Activated CD8-positive, alpha-beta memory T cell treated with anti-CD3 and anti-CD28 coated beads, Interleukin-2, amount 50 U/mL, for 48 hours (primary cell): Measurements from ENCODE around the gene TSPAN31.

Source experiments
- DNase-seq: peaks from one replicate; pipeline ENCODE4 v3.0.0-alpha.2; 2020

The TSPAN31 gene

GRCh38 chr12:57736741-57737466 is 7.9 kb upstream of the TSPAN31 start:
- DNase-seq: no peak

GRCh38 chr12:57737467-57738460 is 7.1 kb upstream of the TSPAN31 start:
- DNase-seq: no peak

DNA sequence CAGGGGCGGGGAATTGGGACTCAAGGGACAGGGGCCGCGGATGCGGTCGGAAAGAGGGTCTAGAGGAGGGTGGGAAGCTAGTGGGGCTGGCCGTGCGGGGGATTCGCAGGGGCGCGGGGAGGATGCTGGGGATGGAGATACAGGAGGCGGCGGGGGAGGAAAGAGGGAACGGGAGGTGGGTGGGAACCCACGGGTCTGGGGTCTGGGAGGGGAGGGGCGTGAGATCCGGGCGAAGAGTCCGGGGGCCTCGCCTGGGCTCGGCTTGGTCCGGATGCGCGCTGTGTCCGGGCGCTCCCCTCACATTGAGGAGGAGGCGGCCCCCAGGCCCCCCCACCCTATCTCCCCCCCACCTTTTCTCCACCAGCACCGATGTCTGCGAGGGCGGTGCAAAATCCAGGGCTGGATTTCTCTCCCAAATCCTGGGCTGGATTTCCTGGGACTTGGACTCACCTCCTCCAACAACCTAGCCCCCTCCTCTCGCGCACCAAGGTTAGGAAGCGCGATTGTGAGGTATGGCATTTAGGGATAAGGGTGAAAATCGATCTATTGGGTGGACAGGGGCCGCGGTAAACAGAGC is 6.1 kb upstream of the TSPAN31 start, which contains the start of gene AGAP2:
Gene AGAP2 (minus strand): TSS at position 82 of the 577 bp plus-strand sequence. CDS start 496 bp downstream, outside the sequence.
- DNase-seq: no peak

- DNase-seq: no peak
These were observed 5.5 kb upstream of the TSPAN31 start for GRCh38 chr12:57739387-57739786.

DNA sequence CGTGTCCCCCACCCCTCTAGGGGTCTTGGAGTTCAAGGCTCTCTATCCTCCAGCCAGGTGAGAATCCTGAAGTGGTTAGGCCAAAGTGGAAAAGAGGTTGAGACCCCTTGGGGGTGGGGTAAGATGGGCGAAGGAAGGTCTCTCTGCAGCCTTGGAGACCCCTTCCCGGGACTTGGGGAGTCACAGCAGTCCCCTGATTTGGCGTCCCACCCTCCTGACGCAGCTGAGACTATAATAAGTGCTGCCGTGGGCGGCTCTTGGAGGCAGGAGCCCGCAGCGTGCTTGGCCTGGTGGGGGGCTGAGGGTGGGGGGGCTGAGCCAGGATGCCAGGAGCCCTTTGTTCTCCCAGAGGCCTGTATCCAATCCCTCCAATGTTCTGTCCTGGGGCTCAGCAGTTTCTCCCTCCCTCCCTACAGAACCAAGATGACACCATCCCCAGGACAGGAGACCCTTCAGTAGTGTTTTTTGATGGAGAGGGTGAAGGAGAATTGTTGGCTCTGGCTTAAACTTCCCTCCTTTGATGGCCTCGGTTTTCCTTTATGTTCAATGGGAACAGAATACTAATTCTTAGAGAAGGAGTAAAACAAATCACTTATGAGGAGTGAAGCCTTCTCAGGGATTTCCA is 4.8 kb upstream of the TSPAN31 start:
- no peak for DNase-seq

GRCh38 chr12:57740656-57741412 is 4.0 kb upstream of the TSPAN31 start:
- DNase-seq: peak; percentile 81

GRCh38 chr12:57741413-57741789 is 3.4 kb upstream of the TSPAN31 start:
- DNase-seq: no peak

DNA sequence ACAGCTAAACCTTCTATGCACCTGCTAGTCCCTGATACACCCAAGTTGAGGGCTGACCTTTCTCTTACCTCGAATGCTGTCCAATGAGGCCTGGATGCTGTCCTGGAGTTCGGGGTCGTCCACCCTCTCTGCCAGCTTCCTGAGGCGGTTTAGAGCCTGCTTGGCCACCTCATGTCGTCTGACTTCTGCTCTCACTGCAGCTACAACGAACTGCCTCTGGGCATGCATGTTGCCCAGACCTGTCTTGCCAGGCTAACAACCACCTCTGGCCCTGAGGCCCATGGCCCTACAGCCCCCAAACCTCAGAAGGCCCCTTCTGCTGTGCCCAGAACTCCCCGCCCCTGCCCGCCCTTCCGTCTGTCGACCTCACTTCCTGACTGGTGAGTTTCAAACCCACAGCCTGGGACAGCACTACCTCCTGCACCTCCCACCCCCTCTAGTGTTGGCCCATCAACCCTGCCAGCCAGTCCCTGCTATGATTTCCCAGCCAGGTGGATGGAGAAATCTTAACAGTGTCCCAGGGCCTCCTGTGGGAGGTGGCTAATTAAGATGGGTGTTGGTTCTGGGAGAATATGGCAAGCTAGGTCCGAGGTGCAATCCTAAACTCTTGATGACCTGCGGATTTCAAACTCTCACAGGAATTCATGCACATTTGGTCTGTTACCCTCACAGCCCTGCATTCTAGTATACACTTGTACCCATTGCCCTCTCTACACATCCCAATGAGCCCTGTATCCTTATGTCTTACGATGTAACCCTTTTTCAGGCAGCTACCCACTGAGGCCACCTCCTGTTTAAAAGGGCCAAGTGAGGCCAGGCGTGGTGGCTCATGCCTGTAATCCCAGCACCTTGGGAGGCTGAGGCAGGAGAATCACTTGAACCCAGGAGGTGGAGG is 2.7 kb upstream of the TSPAN31 start:
- peak; percentile 84 for DNase-seq

DNA sequence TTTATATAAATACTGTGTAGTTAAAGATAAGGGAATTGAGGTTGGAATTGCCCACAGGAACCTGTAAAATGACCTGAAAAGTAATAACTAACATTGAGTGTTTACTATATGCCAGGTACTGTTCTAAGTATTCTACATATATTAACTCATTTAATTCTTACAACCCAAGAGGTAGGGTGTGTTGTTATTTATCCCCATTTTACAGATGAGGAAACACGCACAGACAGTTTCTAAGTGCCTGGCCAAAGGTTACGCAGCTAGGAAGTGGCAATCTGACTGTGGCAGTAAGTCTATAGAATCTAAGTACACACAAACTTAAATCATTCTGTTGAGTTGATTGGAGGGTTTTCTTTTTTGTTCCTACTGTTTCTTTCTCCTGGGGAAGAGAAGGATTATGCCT is 1.1 kb upstream of the TSPAN31 start:
- no peak for DNase-seq

DNA sequence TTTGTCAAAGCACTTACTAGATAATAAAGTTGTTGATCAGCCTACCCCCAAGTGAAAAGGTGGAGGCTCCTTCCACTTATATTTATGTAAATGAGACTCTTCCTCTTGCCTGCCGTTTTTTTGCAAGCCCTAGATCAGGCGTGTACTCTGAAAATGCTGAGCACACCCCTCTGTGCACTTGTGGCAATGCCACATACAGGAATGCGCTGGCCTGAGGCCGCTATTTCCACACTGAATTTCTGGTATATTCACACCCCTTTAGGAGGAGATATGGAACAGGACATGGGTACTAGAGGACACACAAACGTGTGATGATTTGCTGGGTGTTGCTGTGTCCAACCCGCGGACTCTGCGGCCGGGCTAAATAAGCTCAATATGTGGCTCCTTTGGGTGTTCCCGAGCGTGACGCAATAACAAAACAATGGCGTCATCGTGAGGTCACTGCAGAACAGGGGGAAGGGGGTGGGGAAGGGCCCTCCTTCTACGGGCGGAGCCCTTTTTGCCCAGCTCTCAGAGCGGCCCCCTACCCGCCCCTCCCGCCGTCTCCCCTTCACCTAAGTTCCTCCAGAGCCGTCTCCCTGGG is 554 bp upstream of the TSPAN31 start:
- peak; percentile 91 for DNase-seq

DNA sequence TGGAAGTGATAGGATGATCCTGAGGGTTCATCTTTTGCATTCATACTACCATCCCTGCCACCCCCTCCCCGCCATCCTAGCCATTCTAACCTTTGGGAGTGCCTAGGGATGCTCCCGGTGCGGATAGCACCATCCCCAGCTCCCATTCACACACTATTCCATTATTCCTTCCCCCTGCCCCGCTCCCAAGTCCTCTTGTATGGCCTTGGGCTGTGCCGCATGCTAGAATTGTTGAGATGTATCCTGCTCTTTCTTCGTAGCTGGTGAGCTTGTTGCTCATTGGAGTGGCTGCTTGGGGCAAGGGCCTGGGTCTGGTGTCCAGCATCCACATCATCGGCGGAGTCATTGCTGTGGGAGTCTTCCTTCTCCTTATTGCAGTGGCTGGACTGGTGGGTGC is 644 bp downstream of the TSPAN31 start:
- DNase-seq: no peak

DNA sequence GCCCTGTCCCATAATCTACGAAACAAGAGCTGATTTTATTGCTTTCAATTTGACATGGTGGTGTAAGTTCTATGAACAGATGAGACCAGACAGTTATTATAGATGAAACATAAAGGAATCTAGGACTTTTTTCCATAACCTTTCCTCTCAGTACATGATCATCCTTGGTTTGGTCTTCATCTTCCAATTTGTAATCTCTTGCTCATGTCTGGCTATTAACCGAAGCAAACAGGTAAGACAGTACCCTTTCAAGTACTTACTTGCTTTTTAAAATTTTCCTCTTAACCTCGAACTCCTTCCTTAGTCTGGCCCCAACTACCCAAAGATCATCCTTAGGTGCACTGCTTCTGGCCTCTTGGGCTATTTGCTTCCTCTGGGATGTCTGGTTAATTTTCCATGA is 1.2 kb downstream of the TSPAN31 start:
- no peak for DNase-seq

GRCh38 chr12:57749061-57749460 is 4.2 kb downstream of the TSPAN31 start:
- DNase-seq: no peak

DNA sequence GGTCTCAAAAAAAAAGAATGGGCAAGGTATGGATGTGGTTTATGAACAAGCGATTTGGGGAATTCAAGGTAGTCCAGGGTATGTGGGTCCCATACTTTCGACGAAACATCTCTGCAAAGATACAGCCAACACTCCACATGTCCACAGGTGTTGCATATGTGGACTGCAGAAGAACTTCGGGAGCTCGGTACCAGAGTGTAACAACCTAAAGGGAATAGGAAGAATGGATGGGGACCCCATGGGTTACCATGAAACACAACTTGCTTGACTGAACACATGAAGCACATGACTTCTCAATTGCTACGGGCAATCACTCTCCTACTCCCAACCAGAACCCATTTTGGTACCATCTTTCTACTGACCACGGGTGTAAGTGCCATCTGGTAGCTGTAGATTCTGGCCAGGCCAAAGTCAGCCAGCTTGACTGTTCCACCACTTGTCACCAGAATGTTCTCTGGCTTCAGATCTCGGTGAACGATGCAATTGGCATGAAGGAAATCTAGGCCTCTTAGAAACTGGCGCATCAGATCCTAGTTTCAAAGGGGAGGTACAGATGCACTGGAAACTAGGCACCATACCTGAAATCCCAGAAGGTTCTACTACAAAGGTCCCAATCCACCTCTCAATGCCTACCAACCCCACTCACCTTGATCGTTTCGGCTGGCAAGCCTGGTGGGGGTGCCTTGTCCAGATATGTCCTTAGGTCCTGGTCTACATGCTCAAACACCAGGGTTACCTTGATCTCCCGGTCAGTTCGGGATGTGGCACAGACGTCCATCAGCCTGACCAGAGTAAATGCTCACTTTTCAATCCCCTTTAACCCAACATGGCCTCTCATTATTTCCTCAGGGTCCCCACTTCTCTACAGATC is 6.0 kb downstream of the TSPAN31 start:
- no peak for DNase-seq

DNA sequence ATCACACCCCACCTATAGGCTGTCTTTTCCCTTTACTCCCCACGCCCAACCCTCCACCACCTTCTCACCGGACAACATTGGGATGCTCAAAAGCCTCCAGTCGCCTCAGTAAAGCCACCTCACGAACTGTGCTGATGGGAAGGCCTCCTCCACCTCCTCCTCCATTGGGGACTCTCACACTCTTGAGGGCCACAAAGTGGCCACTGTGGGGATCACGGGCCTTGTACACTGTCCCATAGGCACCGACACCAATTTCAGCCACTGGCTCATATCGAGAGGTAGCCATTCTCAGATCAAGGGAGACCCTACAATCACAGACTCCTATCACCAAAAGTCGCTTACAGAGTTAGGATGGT is 6.6 kb downstream of the TSPAN31 start:
- DNase-seq: no peak

- peak; percentile 98 for DNase-seq
These were observed 7.2 kb downstream of the TSPAN31 start, which contains the start of gene CDK4 for GRCh38 chr12:57751788-57752667. TSS of gene CDK4 (minus strand) at chr12:57752310. CDS start at chr12:57751717, 593 bp downstream.

DNA sequence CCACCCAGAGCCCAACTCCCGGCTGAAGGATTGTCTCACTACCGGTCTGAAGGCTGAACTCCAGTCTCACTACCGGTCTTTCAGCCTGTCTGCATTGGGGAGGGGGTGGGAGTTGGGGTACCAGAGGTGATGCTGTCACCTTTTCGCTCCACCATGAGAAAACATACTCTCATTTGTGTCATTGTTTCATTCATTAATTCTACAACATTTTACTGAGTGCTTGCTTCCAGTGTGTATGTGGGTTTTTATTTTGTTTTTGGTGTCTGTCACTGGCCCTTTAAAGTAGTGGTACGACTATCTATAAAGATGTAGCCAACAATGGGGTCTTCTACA is 7.8 kb downstream of the TSPAN31 start:
- no peak for DNase-seq

GRCh38 chr12:57753756-57754337 is 9.0 kb downstream of the TSPAN31 start:
- no peak for DNase-seq
